T-helper 1 cell treated with Interleukin-12 subunit alpha and Interleukin-12 subunit beta and Interleukin-4 antibody, amounts not matched to agents 30 ng/mL and 1 ng/mL, for 36 hours (primary cell): ENCODE results near the gene WDR62. TPM values are rescaled to one million over a fixed set of nuclear protein-coding genes. Genes with fewer than 3 reads are reported as not detected.

ENCODE experiments used
- total RNA-seq: library from RNA; stranded (reverse); gene quantifications from 2 replicates; pipeline ENCODE4 v1.2.3, GENCODE V29; 2022

The WDR62 gene
- total RNA-seq, 1 donor from 2014 or later = 20.3 TPM

Other genes with a start within 250 kb of the WDR62 start
- gene PRODH2, start 242.1 kb upstream of the WDR62 start, total RNA-seq = not detected in 2 replicates
- not detected in 2 replicates for gene NPHS1, start 202.4 kb upstream of the WDR62 start, total RNA-seq
- 3.0 and 3.3 TPM in 2 replicates for gene KIRREL2, start 198.0 kb upstream of the WDR62 start, total RNA-seq
- 1.7 and 3.6 TPM in 2 replicates for gene APLP1, start 186.3 kb upstream of the WDR62 start, total RNA-seq
- 54.0 and 63.1 TPM in 2 replicates for gene NFKBID, start 154.4 kb upstream of the WDR62 start, total RNA-seq
- 101 and 108 TPM in 2 replicates for gene HCST, start 152.4 kb upstream of the WDR62 start, total RNA-seq
- not detected in 2 replicates for gene TYROBP, start 146.6 kb upstream of the WDR62 start, total RNA-seq
- gene LRFN3, start 118.5 kb upstream of the WDR62 start, total RNA-seq = 13.1 and 14.7 TPM in 2 replicates
- gene SDHAF1, start 59.7 kb upstream of the WDR62 start, total RNA-seq = 16.8 and 17.4 TPM in 2 replicates
- 2.6 and 2.7 TPM in 2 replicates for gene SYNE4, start 46.1 kb upstream of the WDR62 start, total RNA-seq
- gene ALKBH6, start 40.7 kb upstream of the WDR62 start, total RNA-seq = 49.1 and 52.2 TPM in 2 replicates
- gene CLIP3, start 22.0 kb upstream of the WDR62 start, total RNA-seq = 3.4 and 3.8 TPM in 2 replicates
- 2.6 and 3.5 TPM in 2 replicates for gene THAP8, start 612 bp upstream of the WDR62 start, total RNA-seq
- gene OVOL3, start 56.2 kb downstream of the WDR62 start, total RNA-seq = not detected in 2 replicates
- gene POLR2I, start 60.0 kb downstream of the WDR62 start, total RNA-seq = 47.8 and 53.4 TPM in 2 replicates
- gene TBCB, start 60.6 kb downstream of the WDR62 start, total RNA-seq = 198 and 205 TPM in 2 replicates
- 439 and 454 TPM in 2 replicates for gene CAPNS1, start 85.2 kb downstream of the WDR62 start, total RNA-seq
- gene COX7A1, start 97.5 kb downstream of the WDR62 start, total RNA-seq = not detected in 2 replicates
- gene ZNF565, start 159.8 kb downstream of the WDR62 start, total RNA-seq = 2.2 and 2.5 TPM in 2 replicates
- 57.8 and 60.7 TPM in 2 replicates for gene ZNF146, start 160.2 kb downstream of the WDR62 start, total RNA-seq